HG03354 (cell line): ENCODE results near the gene C14orf180.

Experiments
- ATAC-seq: cut with Tn5 transposase; IDR thresholded peaks from one replicate; pipeline ENCODE4 v1.9.1; 2021; ENCODE audit warnings: mild to moderate bottlenecking; ENCODE audit not compliant: unreplicated experiment, poor library complexity, severe bottlenecking

The C14orf180 gene

DNA sequence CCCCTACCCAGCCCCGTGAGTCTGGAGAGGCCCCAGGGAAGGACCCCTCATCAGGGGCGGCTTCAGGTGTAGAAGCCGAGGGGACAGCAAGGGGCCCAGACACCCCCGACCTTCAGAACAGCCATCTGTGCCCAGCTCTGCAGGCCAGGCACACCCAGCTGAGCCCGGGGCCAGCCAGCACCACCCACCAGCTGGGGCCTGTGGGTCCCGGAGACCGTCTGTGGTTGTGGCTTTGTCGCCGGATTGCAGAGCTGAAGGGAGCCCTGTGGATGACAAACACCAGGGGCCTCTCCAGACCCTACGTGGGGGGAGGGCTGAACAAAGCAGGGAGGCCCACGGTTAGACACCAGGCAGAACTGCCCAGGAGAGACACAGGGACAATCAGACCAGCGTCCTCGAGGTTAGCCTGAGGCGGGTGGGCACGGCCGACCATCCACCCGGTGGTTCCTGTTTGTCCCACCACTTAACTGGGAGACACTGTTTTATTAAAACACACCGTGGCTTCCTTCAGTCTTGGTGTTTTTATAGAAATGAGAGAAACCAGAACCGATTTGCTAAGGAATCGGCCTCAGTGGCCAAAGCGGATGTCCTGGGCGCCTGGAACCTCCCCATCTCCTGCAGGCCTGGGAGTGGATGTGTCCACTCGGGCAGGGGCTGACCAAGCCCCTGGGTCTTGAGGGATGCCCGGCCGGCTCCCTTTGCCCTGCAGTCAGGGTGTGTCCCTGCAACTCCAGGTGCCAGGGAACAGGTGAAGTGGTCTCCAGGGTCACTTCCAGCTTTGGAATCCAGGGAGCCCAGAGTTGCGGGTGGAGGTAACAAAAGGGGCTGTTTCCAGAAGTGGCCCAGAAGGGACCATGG, 10.0 kb downstream of the C14orf180 start:
- no peak for ATAC-seq

DNA sequence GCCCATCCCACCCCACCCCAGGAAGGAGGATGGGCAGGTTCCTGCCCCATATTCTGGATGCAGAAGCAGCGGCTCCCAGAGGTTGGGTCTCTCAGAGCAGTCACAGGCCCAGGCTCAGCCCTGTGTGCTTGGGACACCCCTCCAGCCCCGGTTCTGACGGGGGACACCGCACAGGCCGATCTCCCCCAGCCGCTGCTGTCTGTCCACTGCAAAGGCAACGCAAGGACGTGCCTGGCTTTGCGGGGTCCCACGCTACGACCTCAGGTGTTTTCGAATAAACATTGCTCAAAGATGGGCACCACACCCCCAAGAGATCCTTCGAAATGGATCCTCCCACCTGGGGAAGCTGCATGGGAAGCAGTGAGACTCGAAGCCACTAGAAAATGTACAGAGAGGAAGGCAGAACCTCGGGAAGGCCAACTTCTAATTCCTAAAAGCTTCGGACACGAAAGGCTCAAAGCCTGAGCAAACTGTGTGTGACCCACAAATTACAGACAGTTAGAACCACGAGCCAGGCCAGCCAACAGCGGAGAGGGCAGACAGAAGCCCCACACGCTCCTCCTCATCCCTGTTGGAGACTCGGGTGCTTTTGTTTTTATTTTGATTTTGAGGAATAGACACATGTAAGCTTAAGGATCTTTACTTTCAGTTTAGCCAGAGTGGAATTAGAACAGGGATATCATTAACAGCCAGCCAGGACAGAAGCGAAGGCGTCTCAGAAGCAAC, 10.8 kb downstream of the C14orf180 start:
- ATAC-seq, result no peak

DNA sequence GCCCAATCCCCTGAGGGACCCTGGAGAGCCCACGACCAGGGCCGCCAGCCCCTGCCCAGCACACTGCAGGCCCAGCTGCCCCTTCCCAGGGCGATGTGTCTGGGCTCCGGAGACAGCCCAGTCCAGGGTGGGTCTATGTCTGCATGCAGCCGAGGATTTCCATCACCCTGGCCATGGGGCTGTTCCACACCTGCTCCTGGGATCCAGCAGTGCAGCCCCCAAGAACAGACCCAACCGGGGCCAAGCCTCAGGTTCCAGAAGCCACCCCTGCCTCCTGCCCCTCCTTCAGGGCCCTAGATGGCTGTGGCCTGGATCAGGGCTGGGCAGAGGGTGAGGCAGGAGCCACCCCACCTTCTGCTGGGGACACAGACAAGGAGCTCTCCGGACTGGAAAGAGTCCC, 11.5 kb downstream of the C14orf180 start:
- no peak for ATAC-seq

DNA sequence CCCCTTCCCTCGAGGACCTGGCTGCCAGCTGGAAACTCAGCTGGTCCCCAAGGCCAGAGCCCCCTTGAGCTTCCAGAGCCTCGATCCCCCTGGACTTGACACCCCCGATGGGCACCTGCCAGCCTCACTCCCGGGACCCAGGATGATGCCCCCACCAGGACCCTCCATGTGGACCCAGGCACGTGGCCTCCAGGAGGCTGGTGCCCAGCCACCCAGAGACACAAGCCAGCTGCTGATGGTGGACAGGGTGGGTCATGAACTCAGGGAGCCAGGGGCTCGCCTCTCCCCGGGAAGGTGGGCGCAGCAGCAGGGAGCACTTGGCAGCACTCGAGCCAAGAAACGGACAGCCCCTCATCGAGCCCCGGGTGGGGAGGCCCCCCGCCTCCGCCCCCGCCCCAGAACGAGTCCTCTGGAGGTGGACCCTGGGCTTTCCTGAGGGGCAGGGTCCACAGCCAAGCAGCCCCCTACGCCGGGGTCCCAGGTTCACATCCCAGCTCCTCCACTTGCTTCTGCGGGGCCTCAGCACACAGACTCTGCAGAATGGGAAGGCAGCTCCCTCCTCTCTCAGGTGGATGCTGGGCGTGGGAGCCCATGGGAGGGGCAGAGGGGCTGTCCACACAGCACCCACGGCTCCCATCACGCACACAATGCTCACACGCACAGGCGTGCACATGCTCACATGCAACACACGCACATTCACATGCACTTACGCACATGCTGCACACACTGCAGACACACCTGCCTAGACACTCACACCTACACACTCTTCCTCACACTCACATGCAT, 12.1 kb downstream of the C14orf180 start:
- no peak for ATAC-seq

DNA sequence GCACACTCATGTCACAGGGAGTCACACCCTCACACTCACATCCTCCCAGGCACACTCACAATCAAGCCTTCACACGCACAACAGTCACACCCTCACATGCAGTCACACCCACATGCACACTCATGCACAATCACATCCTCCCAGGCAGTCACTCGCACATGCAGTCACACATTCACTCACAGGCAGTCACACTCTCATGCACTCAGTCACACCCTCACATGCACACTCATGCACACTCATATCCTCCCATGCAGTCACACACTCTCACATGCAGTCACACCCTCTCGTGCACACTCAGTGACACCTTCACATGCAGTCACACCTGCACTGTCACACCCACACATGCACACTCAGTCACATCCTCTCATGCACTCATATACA, 12.7 kb downstream of the C14orf180 start:
- ATAC-seq, result no peak

DNA sequence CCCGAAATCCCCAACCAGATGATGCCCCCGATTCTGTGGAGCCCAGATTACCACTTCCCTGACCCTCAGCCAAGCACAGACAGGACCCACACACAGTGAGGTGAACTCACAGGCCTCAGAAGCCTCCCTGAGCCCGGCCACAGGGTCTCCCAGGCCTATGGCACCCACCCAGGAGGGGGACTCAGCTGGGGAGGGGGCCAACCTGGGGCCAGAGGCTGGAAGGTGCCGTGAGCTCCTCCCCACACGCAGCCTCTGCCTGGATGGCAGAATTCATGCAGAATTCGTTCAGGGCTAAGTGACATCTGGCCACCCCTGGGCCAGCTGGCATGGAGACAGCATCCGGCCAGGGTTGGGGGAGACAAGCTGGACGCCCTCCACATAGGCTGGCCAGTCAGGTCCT, 13.2 kb downstream of the C14orf180 start:
- ATAC-seq, result no peak

DNA sequence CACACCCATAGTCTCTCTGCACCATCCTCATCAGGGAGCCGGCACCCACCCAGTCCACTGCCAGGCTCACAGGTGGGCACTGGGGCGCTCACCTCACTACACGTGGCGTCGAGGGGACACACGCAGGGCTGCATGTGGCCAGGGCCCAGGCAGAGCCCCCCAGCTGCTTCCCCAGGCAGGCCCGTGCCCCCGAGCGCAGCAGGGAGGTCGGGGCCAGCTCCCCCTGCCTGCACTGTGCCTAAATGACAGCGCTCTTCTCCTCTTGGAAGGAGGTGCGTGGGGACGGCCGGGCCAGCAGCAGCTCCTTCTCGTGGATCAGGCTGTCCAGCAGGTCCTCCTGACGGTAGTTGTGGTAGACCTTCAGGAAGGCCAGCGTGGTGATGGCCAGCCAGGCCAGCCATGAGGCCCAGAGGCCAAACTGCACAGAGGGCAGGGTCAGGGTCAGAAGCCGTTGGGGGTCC, 13.7 kb downstream of the C14orf180 start:
- no peak for ATAC-seq

DNA sequence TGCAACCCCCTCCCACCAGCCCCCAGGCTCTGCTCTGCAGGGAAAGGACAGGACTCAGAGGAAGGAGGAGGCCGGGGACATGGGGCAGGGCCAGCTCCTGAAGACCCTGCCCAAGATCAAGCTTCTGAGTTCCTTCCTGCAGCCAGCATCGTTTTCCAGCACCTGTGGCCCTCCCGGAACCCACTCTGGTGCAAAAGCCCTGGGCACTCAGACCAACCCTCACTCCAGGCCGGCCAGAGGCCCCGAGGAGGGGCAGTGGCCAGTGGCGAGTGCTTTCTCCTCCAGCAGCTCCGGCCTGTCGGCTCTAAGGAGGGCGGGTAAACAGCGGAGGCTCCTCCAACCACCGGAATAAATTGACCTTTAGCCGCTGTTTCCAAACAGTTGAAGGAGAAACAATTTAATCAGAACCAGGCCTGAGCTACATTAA, 14.2 kb downstream of the C14orf180 start:
- ATAC-seq, result no peak

DNA sequence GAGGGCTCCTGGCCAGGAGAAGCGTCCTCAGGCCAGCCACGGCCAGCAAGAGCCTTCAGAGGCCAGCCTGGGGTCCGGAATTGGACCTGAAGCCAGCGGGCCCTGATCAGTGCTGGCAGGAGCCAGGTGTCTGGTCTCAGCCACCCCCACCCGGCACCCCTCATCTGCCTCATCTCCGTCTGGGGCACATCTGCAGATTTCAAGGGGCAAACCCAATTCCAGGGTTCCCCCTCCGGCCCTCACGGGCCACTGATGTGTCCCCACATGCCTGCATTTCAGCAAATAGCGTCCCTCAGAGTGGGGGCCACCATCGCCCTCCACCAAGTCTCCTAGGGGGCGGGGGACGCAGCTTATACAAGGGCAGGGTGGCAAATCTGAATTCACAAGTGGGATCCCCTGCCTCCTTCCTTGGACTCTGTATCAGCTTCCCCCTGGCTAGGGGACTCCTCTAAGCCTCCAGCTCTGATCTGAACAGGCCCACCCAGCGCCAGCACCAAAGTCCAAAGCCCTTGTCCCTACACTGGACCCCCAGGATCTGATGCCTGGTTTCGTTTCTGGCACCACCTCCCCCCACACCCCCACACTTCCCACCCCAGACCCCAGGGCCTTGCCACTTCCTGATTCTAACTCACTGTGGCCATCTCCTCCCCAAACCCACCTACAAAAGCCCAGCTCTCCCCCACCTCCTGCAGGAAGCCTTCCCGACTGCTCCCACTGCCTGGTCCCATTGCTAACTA, 14.9 kb downstream of the C14orf180 start:
- no peak for ATAC-seq

DNA sequence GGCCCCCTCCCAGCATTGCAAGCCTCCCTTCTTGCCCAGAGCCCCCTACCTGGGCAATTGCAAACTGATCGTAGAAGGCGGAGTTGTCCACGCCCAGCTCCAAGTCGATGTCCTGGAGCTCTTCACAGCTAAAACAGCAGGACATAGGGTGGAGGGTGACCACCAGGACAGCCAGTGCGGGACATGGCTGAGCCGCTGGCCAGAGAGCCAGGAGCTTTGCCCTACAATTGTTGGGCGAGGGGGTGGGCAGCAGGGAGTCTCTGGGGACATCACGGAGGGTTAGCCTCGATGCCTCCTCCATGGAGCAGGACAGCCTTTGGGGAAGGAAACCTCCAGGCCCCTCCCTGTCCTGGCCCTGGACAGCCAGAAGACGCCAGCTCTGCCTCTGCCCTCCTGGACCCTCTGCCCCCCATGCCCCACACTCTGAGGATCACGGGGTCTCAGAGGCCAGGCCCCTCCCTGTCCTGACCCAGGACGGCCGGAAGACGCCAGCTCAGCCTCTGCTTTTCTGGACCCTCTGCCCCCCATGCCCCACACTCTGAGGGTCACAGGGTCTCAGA, 15.6 kb downstream of the C14orf180 start:
- no peak for ATAC-seq

DNA sequence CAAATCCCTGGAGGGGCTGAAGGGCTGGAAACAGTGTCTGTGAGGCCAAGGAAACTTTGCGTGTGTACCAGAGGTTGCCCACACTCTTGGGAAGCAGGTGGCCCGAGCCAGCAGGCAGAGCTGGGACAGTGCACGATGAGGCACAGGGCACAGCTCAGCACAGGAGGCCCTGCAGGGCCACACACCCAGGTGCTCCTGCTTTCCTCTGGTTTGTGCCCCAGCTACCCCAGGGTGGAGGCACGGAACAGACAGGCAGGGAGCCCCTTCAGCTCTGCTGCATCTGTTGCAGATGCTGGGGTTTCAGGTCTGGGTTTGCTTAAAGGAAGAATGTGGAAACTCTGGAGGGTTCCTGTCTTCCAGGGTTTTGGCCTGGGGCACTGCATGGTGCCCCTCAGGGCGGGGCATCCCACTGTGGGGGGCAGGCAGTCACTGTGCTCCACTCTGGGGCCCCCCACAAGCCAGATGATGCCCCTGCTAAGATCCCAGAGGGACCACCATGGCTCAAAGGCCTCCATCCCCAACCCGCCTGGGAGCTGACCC, 16.4 kb downstream of the C14orf180 start:
- ATAC-seq, result no peak

DNA sequence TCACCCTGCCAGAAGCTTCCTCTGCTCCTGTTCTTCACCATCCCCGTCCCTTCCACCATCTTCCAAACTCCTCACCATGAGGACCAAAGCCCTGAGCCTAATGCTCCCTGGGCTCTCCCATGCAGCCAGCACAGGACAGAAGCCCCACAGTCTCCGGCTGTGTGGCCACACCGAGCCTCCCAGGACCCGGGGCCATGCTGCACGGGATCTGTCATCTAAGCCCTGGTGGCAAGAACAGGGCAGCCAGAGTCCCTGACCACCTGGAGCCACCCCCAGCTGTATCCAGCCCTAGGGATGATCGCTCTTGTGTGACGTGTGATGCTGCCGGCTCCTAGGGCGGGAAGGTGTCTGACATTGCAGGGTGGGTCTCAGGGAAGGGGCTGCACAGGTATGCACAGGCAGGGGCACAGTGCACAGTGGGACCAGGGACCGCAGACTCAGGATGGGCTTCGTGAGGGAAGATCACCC, 16.9 kb downstream of the C14orf180 start:
- no peak for ATAC-seq

DNA sequence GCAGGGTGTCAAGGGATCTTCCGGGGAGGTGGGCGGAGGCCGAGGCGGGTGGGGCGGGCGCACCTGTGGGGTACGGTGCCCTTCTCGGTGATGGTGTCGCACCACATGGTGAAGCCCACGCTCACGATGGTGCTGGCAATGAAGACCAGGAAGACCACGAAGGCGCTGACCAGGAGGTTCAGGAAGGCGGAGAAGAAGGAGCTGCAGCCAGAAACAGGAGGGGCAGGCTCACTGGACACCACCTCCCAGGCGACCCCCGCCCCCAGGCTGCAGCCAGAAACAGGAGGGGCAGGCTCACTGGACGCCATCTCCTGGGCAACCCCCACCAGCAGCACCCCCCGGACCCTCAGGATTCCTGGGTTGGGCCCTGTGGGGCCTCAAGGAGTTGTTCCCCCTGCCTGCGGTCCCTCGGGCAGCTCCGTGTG, 17.4 kb downstream of the C14orf180 start:
- ATAC-seq, result no peak

DNA sequence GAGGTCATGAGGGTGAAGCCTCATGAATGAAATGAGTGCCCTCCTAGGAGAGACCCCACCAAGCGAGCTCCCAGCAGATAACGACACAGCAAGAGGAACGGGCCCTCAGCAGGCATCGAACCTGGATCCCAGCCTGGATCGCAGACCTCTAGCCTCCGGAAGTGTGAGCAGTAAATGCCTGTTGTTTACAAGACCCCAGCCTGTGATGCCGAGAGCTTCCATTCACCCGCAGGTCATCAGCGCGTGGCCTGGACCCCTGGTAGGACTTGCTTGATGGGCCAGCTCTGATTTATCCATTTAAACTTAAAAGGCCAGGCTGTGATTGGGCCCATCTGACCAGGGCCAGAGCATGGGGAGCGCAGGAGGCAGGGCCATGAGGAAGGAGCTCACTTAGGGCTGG, 18.0 kb downstream of the C14orf180 start:
- no peak for ATAC-seq

DNA sequence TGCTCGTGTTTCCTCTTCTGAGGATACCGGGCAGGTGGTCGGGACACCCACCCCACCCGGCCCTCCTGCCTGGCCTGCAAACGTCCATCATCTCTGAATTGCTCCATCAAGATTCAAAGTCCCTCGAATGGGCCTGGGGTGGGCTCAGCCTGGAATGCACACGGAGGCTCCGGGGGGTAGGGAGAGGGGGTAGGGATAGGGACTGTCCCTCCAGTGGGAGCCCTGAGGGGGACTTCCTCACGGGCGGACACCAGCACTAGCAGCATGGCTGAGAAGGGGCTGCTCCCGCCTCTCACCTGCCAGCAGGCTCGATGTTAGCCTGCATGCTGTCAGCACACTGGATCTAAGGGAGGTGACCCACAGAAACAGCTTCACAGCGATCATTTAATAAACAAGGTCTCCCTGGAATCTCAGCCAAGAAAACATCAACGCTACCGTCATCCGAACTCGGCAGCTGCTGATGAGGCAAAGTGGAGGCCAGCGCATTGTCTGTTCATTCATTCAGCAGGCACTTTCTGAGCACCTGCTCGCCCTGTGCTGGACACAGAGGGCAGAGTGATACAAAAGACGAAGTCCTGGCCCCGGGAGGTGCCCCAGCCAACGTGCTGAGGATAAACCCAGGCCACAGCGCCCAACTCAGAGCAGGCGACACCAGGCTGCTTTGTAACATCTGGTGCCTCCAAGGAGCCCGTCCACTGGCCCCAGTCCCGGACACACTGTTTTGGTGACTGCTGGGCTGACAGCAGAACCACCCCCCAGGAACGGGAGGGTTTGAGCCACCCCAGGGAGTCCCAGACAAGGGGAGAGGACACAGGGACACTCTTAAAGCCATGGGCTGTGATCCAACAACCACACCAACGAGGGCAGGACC, 18.7 kb downstream of the C14orf180 start:
- no peak for ATAC-seq

DNA sequence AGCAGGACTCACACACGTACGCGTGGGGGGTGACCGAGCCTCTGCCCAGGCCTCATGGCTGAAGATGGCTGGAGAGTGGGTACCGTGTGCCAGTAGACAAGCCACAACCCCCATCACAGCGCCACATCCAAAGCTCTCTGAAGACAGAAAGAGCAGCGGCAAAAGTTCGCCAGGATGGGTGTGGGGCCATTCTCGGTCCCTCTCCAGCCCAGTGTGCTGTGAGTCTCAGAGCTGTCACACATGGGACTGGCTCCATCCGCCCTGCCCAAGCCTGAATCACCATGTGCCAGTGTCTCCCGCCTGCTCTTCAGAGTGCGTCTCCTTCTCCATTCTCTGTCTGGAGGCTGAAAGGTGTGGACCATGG, 19.3 kb downstream of the C14orf180 start:
- no peak for ATAC-seq

DNA sequence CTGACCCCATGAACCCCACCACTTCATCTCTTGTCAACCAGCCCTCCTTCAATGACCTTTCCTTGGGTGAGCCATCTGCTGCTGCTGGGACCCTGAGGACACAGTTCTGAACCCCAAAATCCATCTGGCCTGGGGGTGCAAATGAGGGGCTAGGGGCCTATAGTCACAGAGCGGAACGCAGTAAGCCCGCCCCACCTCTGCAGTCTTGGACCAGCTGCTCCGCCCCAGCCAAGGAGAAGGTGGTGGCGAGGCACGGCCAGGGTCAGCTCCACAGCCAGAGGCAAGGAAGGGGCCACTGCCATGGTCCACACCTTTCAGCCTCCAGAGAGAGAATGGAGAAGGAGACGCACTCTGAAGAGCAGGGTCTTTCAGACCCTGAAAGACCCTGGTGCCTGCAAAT, 19.9 kb downstream of the C14orf180 start:
- ATAC-seq, result no peak

DNA sequence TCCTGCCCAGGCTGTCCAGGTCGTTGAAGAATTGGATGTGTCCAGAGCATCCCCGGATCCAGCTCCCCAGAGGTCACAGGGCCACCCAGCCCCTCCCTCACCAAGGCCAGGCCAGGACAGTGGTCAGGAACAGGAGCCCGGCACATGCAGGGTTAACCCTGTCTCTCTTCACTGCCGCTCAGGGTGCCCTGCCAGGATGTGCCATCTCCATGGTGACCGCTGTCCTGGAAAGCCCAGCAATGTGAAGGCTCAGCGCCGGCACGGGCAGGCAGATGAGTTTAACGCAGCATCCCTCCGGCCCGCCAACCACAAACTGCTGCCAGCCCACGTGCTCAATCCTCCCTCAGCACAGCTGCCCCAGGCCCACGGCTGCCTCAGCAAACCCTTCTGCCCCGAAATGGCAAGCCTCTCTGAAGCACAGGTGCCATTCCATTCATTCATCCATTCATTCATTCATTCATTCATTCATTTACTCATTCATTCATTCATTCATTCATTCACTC, 20.6 kb downstream of the C14orf180 start:
- ATAC-seq, result no peak
